GM21390 (cell line): ENCODE results near the gene DNM3.

Experiments
- ATAC-seq: cut with Tn5 transposase; IDR thresholded peaks from one replicate; pipeline ENCODE4 v1.9.1; 2021; ENCODE audit not compliant: unreplicated experiment

Gene DNM3

DNA sequence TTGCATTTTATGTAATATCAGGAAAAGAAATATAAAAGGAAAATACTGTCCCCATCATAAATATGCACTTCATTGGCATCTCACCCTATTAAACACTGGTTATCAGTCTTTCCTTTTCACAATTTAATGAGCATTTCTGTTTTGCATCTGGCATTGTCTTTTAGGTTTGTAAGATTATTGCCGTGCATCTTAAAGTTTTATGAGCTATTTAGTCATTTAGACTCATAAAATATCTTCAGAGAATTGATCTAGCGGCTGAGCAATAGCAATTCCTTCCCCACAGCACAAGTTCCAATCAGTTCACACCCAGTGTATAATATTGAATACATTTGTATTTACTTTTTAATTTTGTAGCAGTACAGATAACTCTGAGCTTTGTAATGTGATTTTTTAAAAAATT lies 466.8 kb downstream of the DNM3 start:
- ATAC-seq, result no peak

DNA sequence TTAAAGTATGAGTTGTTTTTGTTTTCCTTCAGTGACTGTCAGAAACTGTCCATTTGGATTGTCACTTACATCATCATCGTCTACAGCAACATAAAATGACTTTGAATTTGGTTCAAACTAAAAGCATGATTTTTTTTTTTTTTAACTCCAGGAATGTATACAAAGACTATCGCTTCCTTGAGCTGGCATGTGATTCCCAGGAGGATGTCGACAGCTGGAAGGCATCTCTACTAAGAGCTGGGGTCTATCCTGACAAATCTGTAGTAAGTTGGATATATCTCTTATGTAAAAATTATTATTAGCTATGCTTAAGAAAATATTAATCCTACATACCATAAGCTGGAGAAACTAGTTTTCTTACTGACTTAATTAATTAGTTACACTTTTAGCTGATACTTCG lies 467.3 kb downstream of the DNM3 start:
- ATAC-seq, result no peak

DNA sequence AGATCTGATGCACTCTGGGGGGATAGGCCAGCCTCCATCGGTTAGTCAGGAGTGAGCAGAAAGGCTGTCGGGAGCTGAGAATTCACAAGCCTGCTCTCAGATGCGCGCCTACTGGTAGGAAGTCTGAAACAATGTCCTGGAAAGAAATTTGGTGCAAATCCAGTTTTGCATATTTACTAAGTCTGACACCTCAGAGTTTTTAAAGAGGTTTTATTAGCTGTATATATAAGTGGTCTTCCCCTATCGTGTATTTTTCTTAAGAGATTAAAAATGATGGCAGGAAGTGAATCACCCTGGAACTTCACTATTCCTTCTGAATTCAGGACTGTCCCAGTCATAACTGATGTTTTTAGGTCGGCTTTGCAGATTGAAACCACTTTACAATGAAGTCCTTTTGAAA lies 479.4 kb downstream of the DNM3 start:
- ATAC-seq, result no peak

DNA sequence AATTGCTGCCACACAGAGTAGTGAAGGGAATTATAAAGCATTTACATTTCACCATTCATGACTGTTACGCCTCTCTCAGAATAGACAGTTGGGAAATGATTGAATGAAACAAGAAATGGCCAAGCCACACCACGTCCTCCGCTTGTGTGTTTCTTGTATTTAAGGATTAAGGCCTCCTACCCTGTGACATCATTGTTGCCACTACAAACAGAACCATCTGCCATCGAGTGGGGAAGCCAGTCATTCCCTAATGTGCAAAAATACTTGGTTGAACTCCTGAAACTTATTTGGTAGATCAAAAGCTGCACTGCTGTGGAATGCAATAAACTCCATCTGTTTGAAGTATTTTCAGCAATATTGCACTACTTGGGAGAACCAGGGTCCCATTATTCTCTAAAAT lies 480.2 kb downstream of the DNM3 start:
- no peak for ATAC-seq

DNA sequence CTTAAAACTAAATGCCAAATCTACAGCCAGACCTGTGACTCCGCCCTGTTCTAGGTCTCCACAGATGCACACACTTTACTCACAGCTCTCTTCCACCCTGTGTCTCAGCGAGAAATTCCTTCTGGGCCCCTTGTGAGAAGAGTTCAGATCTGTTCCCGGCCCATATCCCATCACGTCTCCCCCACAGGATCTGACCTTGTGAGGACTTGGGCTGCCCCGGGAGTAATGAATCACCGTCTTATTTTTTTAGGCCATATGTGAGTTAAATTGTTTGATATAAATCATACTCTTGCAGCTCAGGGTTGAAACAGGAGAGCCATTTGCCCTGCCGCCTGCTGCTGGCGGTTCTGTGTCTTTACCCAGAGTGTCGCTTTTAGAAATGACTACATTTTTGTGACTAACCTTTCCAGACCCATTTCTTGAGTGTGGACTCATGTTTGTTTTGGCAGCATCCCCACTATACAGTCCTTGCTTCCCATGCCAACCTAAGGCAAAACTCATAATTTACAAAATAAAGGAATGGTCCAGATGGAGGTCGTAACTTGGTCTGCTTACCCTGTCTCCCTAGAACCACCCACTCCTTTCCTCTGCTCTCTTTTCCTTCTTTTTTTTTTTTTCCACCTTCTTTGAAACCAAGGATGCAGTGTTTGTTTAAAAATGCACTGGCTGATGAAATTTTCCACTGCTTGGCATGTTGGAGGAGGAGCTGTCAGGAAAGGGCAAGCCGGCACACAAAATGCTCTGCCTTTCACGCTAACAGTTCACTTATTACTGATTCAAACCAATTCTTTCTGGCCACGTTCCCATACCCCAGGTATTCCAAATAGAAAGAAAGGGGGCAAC lies 481.1 kb downstream of the DNM3 start:
- ATAC-seq, result no peak

DNA sequence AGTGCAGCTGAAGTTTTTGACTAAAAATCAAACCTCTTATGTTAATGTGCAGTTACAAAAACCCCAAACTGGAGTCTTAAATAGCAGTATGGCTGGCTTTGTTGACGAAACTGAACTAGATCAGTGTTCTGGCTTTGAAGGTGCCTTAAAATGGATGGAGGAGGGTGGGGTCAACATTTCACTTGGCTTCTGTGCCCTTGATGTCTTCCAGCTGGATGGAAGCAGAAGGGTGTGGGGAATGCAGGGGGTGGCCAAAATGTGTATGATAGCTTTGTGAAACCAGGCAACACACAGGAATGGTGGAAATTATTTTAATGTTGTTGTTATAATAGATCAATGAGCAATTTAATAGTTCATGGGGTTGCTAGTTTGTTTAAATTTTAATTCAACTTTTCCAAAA lies 482.4 kb downstream of the DNM3 start:
- no peak for ATAC-seq

DNA sequence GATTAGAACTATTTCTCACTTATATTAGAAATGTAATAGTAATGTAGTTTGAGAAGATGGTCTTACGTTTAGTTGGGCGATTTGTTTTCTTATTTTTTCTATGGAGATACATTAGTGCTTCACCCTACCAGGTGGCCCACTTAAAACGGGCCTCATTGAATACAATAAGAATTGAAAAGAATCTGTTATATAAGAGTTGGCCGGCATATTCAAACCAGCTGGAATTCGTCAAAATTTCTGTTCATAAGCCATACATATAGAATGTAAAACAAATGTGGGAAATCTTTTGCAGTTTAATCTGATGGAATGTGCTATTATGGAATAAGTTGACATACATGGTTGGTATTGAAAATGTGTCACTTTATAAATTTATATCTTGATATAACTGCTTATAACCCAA lies 482.8 kb downstream of the DNM3 start:
- ATAC-seq, result no peak

DNA sequence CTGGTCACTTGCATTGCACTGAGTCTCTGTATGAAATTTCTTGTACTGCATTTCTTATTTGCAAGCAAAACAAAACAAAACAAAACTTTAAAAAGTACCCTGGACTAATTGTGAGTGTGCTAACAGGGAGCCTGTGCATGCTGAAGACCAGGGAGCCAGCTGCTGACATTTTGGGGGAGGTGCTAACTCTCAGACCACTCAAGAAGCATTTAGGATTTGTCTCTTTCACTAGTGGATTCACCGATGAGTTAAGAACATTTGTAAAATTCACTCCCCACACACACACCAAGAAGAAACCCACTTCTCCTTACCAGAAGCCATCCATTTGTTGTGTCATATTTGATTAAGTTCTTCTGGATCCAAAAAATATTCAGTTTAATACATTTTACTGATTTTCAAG lies 483.5 kb downstream of the DNM3 start:
- ATAC-seq, result no peak

DNA sequence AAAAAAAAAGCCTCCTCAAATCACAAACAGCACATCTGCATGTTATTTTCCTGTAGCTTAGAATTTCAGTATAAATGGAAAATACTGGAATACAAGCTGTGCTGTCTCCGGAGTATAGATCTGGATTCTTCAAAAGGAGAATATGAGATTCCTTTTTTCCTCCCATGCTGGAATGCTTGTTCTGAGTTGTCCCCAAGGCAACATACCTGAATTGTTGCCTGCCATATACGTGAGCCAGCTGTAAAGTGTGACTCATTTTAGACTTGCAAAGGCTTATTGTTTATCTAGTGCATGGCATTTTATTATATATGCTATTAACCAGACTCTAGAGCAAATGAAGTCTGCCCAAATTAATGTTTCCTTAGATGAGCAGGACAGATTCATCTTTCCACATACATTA lies 484.2 kb downstream of the DNM3 start:
- ATAC-seq, result no peak

DNA sequence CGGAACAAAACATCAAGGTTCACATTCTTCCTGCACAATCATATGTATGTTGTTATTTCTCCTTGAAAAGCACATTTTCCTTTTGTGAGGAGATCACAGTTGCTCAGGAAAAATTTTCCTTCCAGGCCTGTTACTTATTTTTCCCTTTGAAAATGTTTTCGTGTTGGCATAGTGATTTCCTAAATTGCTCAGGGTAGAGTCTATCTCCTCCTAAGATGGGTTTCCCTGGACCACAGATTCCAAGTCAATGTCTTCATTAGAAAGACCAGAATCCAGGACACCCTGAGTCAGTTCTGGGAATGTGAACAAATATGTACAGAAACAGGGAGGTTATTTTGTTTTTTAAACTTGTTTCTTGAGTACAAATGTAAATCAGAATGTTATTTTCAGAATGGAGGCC lies 484.8 kb downstream of the DNM3 start:
- no peak for ATAC-seq

DNA sequence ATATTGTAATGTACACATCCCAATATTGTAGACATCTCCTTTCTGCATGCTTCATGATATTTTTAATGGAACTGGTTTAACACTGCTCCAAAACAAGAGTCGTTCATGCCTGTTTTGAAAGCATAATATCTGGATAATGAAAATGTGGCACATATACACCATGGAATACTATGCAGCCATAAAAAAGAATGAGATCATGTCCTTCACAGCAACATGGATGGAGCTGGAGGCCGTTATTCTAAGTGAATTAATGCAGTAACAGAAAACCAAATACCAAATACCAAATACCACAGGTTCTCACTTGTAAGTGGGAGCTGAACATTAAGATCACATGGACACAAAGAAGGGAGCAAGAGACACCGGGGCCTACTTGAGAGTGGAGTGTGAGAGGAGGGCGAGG lies 487.0 kb downstream of the DNM3 start:
- no peak for ATAC-seq

DNA sequence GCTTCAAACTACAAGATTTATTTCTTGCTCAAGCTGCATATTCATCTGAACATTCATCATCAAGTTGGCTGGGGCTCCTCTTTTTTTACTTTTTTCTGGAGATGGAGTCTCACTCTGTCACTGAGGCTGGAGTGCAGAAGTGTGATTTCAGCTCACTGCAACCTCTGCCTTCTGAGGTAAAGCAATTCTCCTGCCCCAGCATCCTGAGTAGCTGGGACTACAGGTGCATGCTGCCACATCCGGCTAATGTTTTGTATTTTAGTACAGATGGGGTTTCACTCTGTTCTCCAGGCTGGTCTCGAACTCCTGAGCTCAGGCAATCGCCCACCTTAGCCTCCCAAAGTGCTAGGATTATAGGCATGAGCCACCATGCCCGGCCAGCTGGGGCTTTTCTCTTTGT lies 490.9 kb downstream of the DNM3 start:
- ATAC-seq, result no peak

DNA sequence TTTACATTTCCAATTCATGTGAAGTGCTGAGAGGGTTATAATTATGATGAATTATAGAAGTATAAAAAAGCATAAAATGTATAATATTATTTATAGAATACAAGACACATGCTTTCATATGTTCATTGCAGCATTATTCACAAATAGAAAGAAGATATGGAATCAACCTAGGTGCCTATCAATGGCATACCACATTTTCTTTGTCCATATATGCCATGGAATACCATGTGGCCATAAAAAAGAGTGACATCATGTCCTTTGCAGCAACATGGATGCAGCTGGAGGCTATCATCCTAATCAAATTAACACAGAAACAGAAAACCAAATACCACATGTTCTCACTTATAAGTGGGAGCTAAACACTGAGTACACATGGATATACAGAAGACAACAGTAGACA lies 494.1 kb downstream of the DNM3 start:
- no peak for ATAC-seq

DNA sequence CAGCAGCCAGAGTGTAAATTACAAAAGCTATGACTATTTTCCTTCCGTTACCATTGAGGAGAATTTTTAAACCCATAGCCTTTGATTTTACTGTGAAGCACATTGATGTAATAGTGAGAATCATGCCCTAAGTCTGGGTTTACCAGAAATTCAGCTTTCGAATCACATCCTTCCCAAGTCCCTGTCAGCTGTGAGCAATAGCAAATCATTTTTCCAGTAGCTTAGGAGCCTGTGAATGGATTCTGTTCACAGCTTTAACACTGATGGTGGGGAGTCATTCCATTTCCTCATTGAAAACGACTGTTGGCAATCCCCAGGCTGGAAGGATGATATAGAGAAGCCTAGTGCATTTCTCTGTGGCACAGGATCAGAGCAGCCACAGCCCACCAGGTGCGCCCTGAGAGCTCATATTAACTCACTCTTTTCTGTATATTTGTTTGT lies 497.0 kb downstream of the DNM3 start:
- ATAC-seq, result no peak

DNA sequence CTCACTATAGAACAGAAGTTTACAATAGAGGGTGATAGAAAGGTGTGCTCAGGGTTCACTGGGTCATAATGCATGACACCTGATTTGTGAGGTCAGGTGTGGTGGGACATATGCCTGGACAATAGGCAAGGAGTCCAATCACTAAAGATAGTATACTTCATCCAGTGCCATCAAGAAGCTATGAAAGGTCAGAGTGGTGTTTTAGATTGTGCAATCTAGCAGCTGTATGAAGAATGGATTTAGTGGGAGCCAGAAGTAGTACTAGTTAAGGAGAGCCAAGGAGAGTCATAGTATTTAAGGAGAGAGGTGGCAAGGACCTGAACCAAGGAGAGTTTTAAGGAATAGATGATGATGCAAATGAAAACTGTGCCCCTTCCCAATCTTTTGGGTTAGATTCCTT lies 498.5 kb downstream of the DNM3 start:
- no peak for ATAC-seq

DNA sequence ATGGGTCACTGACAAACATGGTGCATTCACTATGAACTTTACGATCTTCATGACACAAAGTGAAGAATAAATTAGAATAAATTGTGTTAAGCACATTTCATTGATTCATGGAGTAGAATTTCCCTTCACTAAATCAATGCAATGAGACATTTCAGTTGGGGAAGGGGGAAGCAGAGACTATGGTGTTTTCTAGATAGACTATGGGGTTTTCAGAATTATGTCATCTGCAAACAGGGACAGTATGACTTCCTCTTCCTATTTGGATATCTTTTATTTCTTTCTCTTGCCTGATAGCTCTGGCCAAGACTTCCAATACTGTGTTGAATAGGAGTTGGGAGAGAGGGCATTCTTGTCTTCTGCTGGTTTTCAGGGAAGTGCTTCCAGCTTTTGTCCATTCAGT lies 499.2 kb downstream of the DNM3 start:
- ATAC-seq, result no peak

DNA sequence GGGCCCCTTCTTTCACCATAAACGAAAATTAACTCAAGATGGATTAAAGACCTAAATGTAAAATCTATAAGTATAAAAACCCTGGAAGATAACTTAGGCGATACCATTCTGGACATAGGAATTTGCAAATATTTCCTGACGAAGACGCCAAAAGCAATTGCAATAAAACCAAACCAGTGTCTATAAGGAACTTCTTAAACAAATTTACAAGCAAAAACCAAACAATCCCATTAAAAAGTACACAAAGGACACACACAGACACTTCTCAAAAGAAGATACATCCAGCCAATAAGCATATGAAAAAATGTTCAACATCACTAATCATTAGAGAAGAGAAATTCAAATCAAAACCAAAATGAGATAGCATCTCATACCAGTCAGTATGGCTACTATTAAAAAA lies 500.4 kb downstream of the DNM3 start:
- ATAC-seq, result no peak

DNA sequence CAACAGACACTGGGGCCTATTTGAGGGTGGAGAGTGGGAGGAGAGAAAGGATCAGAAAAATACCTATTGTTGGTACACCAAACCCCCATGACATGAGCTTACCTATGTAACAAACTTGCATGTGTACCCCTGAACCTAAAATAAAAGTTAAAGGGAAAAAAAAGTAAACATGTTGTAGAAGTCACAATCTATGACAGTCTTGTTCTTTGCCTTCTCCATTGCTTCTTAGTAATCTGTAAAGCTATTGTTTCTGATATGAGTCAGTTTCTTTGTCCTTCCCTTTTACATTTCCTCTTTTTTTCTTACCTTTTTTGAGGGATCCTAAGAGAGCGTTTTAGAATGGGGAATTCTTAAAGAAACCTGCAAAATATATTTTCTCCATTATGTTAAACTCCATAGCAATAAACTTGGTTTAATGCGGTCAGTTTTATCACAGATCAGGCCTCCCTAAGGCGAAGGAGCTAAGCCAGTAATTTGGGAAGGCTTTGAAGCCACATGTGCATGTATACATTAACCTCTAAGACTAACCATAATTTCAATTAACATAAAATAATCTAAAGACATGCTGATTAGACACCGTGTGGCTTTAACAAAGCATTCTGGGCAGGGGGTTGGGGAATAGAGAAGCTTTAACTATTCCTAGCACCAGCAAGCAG lies 501.4 kb downstream of the DNM3 start:
- no peak for ATAC-seq

DNA sequence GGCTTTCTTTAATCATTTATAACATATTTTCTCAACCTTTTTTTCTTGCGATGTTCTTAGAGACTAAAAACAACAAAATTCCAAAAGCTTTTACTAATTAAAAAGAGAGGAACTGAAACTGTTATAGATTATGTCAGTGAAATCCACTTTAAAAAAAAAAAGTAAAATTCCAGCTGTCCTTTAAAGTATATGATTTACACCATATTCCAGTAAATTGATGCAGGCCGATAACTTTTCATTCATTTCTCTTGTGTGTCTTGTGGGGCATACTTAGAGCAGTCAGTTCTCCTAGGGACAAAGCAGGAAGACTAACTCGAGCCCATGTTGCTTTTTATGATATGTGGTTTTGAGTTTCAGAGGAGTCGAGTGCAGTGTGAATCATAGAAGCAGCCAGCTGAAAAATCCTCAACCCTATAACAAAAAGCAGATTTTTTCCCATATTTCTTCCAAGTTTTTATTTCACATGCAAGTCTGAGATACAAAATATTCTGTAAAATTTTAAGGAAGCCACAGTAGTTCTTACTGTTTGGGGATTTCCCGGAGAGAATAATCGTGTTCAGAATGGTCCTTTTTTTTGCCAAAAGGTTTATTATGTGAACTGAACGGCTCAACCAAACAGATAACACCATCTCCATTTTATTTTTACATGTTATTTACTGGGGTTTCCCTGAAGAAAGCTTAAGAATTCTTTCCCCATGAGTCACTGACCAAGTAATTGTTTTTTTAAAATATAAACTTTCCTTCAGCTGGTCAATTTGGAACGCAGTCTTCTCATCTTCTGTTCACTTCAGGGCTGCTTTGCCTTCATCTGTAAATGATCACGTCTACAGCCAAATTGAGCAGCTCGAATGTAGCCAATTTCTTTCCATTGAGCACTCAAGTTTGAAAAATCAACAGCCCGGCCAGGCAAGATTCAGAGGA lies 502.2 kb downstream of the DNM3 start:
- no peak for ATAC-seq

DNA sequence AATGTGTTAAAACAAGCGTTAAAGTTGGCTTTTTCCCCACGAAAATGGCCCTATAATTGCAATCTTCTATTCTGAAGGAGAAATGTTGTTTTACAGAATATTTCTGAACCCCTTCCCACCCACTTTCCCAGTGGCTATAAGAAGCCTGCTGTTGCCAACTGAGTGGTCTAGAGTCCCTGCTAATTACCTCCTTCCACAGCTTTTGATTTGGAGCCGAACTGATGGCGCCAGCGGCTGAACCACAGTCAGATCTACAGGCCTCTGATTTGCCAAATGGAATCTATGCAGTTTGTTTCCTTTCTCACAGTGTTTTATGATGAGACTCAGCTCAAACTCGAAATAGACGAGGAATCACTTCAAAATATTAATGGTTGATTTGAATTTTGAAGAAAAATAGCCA lies 503.1 kb downstream of the DNM3 start:
- no peak for ATAC-seq

DNA sequence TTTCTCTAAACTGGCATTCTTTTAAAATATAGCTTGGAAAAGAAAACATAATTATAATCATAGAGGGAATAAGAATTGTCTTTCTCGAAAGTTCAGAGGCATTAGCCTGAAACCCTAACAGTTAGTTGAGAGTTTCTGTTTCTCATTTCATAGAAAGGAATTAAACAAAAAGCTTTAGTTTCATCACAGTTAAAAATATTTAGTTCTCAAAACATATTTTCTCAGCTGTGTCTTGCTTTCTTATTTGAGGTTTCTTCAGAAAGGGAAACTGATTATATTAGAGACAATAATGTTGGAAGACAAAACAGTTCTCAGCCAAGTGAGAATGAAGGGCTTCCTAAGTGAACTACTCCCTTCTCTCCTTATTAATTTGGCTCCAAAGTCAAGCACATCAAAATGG lies 503.8 kb downstream of the DNM3 start:
- peak; percentile 51 for ATAC-seq

DNA sequence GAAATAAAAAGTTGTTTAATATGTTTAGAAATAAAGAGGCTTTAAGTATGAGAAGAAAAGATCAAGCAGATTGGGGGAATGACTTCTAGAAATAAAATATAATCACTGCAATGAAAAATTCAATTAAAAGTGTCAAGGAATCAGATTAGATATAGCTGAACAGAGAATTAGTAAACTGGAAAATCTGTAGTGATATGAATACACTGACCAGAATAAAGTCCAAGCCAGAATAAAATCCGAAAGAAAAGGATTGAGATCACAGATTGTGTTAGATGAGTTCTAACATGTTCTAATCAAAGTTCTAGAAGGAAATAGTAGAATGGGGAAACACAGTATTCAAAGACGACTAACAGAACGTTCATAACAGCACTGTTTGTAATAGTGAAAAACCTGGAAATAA lies 506.1 kb downstream of the DNM3 start:
- ATAC-seq, result no peak
